DMS79 treated with DMSO at 0.1 percent for 48 hours (cell line): ENCODE results near the gene CIB1.

Experiments used
- DNase-seq: peaks from one replicate; lab custom pipeline; 2025; lab: John Stamatoyannopoulos, UW

Gene CIB1

DNA sequence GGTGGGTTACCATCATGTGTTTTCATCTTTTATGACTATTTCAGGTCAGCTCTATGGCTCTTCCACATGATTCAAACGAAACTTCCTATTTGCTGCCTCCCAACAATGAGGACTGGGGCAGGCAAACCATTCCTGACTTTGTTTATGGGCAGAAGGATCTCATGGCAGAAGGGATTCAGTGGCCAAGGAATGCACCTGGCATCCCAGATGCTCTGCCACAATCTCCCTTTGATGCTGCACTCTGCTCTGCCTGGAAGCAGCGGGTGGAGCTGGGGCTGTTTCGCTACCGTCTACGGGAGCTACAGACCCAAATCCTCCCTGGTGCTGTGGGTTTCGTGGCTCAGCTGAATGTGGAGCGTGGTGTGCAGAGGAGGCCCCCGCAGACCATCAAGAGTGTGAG, 7.1 kb upstream of the CIB1 start:
- DNase-seq: no peak

DNA sequence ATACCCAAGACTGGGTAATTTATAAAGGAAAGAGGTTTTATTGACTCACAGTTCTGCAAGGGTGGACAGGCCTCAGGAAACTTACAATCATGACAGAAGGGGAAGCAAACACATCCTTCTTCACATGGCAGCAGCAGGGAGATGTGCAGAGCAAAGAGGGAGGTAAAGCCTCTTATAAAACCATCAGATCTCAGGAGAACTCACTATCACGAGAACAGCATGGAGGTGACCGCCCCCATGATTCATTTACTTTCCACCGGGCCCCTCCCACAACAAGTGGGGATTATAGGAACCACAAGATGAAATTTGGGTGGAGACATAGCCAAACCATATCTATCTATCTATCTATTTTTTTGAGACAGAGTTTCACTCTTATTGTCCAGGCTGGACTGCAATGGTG, 5.6 kb upstream of the CIB1 start:
- no peak for DNase-seq

DNA sequence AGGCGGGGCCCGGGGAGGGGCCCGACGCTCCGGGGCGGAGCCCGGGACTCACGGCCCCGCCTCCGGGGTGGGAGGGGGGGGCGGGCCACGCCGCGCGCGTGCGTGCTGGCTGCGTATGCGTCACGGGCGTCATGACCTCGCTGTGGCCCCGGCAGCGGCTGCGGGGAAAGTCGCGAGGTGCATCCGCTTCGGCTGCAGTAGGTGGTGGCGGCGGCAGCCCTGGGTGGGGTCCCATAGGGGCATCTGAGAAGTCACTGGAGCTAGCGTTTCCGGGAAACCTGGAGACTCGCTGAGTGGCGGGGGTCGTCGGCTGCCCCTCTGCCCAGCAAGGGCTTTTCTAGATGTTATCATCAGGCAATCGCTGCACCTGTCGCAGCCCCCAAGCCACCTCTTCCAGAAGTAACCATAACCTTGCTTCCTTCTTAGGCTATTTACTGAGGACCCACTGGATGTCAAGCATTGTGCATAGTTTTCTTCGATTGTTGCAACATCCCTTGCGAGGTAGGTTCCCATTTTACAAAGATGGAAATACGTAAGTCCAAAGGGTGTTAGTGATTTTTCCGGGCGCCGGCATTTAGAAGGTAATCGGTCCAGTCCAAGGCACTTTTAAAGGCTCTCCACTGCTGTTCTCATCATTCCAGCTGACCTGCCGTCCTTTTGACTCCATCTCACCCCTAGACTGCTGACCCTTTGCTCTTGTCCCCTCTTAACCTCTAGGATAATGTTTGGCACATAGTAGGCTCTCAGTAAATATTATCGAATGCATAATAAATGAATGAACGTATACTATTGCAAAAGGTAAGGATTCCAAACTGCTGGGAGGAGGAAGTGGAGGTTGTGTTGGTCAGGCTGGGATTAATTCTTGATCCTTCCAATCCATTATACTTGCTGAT, 601 bp upstream of the CIB1 start, which contains the start of gene GDPGP1:
GDPGP1 (plus strand) TSS at position 114 of the 893 bp plus-strand sequence. CDS start 6,700 bp downstream, outside the sequence.
- peak; percentile 52 for DNase-seq

DNA sequence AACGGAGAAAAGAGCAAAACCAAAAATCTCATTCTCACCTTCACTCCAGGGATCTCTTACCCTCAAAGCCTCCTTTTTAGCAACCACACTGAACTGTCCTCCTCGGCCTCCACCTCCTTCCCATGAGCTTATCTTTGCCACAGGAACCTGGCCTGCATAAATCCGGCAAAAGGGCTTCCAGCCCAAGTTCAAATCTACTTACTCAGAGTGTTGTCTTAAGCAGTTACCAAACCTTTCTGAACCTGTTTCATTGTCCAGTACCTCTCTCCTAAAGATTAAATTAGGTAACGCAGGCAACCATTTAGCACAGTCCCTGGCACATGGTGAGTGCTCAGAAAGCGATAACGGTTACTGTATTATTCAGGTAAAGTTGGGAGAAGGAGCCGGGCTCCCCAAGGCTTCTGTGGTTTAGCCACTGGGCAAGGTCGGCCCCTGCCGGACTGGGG, 777 bp downstream of the CIB1 start:
- no peak for DNase-seq

DNA sequence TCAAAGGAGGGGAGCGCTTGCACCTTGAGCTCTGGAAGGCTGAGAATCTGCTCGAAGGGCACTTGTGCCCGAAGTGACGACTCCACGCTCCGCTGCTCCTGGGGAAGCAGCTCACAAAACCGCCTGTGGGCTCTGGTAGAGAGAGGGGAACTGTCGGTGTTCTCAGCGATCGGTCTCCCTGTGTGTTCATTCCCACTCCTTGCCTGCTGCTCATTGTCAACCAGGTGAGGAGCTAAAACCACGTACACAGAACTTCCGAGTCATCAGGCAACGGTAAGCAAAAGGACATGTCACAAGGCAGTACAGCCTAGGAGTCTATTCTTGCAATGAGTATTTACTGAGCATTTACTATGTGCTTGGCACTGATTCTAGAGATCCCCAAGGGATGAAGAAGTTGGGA, 1.5 kb downstream of the CIB1 start:
- no peak for DNase-seq

DNA sequence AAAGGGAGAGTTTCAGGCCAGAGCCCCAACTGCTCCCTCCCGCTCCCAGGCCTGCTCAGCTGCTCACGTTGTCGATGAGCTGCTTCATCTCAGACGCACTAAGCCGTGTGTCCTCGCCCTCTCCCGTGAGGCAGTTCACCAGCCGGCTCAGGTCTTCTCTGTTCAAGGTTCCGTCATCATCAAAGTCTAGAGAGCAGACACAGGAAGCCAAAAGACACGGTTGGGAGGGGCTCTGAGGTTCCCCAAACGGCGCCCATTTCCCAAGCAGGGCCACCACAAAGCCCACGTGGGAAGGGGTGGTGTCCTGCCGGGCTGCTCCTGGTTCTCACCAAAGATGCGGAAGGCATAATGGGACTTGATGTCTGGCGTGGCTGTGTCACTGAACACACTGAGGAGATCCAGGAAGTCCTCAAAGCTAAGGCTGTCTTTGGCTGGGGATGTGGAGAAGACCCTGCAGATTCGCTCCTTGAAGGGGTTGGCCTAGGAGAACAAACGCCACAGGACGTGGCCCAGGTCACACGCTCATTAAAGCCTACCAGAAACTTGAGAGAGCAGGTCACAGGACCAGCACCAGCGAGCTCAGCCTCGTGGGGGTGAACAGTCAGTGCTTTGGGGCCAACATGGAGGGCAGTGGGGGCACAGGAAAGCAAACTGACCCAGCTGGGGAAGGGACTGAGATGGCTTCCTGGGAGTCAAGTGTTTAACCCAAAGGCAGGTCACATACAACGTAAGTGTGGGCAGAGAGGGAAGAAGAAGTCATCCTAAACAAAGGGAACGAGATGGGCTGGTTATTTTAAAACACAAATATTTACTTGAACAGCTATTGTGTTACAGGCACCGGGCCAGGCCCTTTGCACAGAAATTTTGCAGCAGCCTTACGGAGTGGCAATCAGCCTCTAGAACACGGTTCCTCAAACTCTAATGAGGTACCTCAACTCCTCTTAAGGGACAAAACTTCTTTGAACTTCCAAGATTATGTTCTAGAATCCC, 2.4 kb downstream of the CIB1 start:
- DNase-seq: no peak

DNA sequence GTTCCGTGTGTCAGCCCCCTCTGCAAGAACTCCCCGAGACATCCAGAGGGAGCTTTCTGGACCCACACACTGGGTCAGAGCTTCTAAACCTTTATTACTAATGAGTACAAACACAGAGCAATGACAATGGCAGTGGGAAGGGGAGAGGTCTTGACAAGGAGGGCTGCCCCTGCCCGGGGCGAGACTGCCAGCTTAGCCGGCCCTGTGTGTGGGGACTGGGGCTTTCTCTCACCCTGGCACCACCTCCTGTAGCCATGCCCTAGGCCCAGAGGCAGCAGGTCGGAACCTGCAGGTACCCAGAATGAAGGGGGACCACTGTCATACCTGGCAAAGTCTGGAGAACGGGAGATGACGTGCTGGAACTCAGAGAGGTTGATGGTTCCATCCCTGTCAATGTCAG, 3.1 kb downstream of the CIB1 start:
- DNase-seq: no peak

DNA sequence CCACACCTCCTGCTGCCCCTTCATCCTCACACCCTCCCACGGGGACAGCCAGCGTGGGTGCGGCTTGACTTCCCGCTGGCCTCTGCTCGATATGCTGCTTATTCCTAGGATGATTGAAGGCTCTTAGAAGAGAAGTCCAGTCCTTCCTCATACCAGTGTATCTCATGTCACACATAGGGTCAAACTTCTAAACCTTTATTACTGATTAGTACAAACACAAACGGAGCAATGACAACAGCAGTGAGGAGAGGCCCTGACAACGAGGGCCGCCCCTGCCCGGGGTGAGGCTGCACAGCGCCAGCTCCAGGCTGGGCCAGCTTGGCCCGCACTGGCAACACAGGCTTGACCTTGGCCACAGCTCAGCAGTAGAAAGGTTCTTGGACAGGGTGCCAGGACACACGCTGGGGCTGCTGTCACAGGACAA, 3.7 kb downstream of the CIB1 start:
- DNase-seq: no peak

DNA sequence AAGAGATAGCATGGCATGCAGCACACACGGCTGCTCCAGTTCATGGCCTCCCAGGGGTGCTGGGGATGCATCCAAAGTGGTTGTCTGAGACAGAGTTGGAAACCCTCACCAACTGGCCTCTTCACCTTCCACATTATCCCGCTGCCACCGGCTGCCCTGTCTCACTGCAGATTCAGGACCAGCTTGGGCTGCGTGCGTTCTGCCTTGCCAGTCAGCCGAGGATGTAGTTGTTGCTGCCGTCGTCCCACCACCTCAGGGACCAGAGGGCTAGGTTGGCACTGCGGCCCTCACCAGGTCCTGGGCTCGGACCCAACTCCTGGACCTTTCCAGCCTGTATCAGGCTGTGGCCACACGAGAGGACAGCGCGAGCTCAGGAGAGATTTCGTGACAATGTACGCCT, 4.8 kb downstream of the CIB1 start:
- no peak for DNase-seq

DNA sequence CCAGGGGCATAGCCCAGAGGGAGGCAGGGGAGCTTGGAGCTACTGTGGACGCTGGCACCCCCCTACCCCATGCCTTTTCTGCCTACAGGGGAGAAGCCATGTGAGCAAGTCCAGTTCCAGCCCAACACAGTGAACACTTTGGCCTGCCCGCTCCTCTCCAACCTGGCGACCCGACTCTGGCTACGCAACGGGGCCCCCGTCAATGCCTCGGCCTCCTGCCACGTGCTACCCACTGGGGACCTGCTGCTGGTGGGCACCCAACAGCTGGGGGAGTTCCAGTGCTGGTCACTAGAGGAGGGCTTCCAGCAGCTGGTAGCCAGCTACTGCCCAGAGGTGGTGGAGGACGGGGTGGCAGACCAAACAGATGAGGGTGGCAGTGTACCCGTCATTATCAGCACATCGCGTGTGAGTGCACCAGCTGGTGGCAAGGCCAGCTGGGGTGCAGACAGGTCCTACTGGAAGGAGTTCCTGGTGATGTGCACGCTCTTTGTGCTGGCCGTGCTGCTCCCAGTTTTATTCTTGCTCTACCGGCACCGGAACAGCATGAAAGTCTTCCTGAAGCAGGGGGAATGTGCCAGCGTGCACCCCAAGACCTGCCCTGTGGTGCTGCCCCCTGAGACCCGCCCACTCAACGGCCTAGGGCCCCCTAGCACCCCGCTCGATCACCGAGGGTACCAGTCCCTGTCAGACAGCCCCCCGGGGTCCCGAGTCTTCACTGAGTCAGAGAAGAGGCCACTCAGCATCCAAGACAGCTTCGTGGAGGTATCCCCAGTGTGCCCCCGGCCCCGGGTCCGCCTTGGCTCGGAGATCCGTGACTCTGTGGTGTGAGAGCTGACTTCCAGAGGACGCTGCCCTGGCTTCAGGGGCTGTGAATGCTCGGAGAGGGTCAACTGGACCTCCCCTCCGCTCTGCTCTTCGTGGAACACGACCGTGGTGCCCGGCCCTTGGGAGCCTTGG, 5.6 kb downstream of the CIB1 start:
- DNase-seq: no peak

DNA sequence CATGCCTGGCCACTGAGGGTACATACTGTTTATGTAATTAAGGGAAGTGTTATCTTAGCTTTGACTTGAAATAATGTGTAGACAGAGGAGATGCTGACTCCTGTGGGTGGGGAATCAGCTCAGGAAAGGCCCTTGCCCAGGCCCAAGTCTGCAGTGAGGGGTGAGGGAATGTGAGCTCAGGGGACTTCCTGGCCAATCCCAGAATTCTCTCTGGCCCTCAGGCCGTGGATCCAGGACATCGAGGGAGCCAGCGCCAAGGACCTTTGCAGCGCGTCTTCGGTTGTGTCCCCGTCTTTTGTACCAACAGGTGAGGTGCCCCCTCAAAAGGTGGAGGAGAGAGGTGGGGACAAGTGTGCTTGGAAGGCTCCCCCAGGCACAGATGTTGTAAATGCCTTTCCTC, 6.4 kb downstream of the CIB1 start:
- DNase-seq: no peak

DNA sequence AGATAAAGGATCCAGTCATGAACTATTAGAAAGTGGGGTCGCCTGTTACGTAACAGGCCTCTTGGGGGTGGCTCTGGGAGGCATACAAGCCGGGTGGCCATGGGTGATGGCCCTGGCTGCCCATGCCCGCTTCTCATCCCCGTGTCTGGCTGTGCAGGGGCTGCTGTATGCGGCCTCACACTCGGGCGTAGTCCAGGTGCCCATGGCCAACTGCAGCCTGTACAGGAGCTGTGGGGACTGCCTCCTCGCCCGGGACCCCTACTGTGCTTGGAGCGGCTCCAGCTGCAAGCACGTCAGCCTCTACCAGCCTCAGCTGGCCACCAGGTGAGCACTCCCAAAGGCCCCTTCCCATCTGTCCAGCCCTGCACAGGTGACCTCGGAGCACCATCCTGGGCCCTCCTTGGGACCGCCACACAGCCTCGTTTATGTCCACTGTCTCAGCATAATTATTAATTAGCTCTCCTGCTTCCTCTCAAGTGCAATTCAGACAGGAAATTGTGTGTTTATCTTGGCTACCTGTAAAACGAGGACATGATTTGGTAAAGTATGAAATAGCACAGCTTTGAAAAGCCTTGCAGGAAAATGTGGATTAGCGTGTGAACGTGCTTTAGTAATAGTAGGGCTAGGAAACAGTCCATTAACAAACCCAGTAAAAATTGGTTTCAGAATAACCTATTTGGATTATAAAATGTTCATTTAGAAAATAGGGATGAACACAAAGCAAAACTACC, 8.1 kb downstream of the CIB1 start:
- no peak for DNase-seq

DNA sequence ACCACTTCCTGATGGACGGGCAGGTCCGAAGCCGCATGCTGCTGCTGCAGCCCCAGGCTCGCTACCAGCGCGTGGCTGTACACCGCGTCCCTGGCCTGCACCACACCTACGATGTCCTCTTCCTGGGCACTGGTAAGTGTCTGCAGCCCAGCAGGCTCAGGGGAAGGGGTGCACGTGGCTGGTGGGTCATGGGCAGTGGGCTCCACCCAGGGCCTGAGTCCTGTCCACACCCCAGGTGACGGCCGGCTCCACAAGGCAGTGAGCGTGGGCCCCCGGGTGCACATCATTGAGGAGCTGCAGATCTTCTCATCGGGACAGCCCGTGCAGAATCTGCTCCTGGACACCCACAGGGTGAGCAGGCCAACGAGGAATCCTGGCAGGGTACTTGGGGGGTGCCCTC, 8.7 kb downstream of the CIB1 start:
- DNase-seq: no peak

DNA sequence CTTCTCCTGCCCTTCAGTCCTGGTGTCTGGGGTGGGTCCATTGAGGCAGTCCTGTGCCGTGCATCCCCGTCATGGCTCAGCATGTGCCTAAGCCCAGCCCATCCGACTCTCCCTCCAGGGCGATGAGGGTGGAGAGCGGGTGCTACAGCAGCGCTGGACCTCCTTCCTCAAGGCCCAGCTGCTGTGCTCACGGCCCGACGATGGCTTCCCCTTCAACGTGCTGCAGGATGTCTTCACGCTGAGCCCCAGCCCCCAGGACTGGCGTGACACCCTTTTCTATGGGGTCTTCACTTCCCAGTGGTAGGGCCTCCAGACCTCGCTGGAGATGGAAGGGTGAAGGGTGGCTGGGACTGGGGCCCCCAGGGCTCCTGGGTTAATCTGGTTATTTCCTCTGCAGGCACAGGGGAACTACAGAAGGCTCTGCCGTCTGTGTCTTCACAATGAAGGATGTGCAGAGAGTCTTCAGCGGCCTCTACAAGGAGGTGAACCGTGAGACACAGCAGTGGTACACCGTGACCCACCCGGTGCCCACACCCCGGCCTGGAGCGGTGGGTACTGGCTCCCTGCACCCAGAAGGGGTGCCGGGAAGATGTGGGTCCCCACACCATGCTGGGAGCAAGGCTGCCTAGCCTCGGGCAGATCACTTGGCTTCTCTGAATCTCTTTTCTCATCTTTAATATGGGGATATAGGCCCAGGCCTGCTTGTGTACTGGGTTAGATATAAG, 10.1 kb downstream of the CIB1 start:
- DNase-seq: no peak

DNA sequence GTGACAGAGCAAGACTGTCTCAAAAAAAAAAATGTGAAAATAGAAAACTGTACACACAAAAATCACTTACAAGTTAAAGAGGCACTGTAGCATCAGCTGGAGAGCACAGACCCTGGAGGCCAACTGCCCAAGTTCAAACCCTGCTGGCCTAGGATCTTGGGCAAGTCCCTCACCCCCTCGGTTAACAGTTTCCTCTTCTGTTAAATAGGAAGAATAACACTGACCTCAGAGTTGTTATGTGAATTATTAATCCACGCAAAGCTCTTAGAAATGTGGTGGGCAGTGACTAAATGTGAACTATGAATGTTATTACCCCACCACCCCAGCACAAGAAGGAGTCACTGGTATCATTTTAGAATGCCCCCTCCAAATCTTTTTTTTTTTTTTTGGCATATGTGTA, 11.2 kb downstream of the CIB1 start:
- DNase-seq: no peak

DNA sequence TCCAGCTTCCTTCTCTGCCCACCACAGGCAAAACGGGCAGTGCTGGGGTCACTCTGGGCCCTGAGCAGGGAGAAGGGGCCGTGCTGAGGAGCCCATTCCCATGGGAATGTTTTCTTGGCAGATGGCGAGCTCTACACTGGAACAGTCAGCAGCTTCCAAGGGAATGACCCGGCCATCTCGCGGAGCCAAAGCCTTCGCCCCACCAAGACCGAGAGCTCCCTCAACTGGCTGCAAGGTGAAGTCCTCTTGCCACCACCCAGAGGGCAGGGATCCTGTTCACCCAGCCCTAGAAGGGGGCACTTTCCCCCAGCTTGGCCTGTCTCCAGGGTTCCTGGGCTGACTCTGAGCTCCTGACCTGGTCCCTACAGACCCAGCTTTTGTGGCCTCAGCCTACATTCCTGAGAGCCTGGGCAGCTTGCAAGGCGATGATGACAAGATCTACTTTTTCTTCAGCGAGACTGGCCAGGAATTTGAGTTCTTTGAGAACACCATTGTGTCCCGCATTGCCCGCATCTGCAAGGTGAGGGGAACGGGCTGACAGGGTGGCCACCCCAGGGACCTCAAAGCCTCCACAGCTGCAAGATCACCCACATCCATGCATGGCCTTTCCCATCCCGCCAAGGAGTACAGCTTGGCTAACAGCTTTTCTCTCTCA, 12.4 kb downstream of the CIB1 start:
- DNase-seq: no peak

DNA sequence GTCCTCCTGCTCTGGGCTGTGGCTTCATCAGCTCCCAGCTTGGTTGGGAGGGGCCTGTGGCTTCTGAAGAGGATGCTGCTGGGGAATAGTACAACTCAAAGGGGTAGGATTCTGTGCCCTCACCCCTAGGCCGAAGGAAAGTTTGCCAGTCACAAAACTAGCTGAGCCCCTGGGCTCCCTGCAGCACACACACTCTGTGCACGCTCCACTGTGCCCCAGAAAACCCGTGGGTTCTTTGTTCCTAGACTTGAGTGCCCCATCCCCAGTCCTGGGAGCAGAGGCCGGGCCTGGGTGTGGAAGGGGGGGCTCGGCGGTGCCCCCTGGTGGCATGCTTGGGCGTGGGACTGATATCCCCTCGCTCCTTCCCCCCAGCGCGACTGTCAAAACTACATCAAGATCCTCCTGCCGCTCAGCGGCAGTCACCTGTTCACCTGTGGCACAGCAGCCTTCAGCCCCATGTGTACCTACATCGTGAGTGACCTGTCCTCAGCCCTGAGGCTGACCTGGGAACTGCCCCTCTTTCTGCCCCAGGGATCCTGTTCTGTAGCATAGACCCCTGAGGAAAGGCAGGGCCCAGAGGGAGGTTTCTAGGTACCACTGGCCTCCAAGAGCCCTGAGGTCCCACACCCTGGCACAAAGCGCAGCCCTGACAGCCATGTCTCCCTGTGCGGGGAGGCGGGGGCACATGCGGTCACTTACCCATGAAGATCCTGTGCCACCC, 14.2 kb downstream of the CIB1 start:
- DNase-seq: no peak

DNA sequence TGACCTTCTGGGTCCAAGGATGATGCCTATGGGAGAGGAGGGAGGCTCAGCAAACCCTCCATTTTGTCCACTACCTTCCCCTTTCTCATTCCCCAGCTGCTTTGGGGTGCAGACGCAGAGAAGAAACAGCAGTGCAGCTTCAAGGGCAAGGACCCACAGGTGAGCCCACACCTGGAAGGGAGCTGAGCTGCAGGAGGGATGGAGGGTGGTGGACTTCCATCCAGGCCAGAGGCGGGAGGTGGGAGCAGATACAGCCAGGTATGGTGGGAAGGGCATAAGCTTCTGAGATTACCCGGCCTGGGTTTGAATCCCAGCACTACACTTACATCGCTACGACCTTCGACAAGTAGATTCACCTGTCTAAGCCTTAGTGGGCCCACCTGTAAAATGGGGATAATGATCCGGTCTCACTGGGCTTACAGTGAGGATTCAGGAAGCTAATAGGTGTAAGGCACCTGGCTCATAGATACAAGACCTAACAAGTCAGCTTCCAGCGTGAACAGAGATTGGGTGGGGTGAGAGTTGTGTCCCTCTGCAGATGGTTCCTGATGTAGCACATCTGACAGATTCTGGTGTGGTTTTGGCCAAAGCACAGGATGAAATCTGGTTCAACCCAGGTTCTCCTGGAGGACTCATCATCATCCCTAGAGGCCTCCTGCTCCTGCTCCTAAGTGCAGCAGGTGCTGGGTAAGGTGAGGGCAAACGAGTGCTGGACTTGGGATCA, 15.9 kb downstream of the CIB1 start:
- DNase-seq: no peak
